HT1080 (cell line): ENCODE results near the gene ITGB8. TPM values are rescaled to one million over a fixed set of nuclear protein-coding genes. Genes with fewer than 3 reads are reported as not detected.
A peak's percentile ranks its signal among the peaks of the same experiment; 100 is the strongest.

Experiments used
- DNase-seq: peaks from one replicate; pipeline ENCODE4 v3.0.0-alpha.2; 2015; ENCODE audit warnings: low read depth
- total RNA-seq: library from RNA; depleted of rRNA; stranded (reverse); fragments of >200 nt; shearing (Covaris generic); gene quantifications from 2 replicates; pipeline ENCODE4 v1.2.3, GENCODE V29; 2014

ITGB8 gene
- total RNA-seq, 1 experiment from 2014 or later: 1.1 TPM

DNA sequence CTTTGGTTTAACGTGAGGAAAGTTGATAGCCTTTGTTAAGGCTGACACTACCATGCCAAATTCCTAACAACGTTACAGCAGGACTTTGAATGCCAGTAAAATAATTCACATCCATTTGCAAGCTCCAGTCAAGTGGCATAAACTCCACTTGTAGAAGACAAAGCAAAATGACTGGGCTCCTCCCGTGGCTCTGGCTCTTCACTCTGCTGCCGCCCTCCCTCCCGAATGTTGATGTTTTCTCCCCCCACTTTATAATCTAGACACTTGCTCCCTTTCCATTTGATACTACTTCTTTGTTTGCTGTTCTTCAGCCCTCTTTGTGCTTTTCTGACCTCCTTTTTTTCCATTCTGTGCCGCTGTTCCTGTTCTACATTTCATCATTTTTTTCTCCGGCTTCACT is 22.8 kb upstream of the ITGB8 start:
- no peak for DNase-seq

DNA sequence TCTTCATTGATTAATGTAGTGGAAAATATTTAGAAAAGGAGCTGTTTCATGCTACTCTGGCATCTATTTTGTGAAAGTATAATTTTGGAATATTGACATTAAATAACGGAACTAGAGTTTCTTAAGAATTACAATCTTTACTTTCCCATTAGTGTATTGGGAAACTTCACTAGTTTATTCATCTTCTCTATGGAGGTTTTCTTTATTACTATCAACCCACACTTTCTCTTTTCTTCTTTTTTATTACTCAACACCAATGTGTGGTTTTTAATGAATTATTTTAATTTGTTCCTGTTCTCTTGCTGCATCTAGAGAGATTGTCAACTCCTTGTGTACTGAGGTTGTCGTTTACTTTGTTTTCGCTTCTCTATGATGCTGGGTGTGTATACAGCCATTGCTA is 20.4 kb upstream of the ITGB8 start:
- no peak for DNase-seq

DNA sequence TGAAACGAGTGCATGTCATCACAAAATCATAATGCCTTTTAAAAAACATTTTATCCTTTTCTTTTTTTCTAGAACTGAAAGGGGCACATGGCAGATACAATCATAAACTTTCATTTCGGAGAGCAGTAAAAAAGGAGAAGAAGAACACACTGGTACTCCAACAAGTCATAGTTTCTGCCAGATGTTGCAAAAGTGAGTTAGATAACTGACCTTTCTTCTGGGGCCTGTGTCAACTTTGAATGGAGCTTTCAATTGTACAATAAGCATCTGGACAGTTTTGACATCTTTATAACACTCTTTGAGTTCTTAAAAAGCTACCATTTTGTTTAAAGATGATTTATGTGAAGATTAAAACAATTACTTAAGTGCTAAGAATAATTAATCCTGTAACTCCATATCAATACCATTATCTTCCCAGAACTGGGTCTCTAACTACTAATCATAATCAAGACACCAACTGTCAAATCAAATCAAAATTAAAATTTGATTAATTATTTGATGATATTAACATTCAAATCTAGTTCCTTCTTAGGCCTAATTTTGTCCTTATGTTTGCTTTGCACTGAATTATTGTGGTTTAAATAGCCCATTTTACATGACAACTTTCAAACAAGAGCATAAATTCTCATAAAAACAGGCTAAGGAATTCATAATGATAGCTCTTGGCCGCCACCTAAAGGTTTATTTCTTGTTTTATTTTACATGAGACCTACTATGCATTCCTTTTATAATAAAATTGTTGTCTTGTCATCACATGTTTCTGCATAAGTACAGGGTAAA is 19.5 kb upstream of the ITGB8 start:
- peak; percentile 61 for DNase-seq

DNA sequence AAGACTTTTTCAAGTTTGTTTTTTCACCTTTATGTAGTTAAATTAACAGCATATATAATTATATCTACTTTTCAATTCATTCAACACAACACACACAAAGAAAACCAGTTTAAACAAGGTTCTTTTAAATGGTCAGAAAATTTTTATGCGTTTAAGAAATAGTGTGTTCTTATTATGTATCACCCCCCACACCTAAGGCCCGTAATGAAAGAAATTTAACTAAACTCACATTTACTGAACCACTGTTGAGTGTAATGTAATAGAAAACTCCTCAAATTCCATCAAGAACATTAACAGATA is 19.0 kb upstream of the ITGB8 start:
- no peak for DNase-seq

DNA sequence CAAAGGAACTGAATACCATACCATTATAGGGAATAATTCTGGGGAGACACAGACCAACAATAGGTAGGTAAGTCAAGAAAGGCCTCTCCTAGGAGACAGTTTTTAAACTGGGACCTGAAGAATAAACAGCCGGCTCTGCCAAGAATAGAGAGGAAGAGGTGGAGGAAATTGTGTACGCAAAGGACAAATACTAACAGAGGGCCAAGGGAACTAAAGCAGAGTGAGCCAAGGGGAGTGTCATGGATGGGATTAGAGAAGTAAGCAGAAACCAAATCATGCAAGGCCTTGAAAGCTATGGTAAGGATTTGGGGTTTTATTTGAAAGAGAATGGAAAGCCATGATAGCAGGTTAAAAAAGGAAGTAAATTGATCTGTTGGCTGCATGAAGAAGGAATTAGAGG is 18.1 kb upstream of the ITGB8 start:
- DNase-seq: no peak

DNA sequence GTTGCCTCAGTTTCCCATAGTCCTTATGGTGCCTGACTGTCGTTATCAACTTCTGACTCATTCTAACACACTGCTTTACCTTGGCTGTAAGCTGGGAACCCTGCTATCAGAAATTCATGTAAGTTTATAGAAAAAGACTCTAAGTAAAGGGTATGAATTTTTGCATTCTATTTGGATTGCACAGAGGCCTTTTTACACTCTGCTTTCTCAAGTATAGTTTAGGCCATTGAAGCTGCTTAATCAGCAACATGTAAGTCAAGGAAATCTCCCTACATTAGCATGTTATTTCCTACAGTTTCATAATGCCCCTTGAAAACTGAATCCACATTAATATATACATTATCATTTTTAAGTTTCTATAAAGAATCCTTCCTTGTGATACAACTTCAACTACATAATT is 17.1 kb upstream of the ITGB8 start:
- DNase-seq: no peak

DNA sequence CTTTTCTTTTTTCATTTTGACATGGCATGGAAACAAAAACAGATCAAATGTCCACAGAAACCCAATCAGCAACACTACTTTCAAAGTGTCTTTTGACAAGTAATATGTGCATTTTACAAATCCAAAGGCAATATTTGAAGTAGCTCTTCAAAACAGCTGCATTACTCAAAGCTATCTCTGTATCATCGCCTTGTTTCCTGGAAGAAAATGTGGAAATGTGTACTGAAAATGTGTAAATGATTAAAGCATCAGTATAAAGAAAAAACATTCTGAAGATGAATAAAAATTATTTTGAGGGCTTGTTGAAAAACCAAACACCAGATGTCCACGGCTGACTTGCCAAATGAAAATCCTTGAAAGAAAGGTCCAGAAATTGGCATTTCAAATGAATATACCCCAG is 16.5 kb upstream of the ITGB8 start:
- DNase-seq: no peak

DNA sequence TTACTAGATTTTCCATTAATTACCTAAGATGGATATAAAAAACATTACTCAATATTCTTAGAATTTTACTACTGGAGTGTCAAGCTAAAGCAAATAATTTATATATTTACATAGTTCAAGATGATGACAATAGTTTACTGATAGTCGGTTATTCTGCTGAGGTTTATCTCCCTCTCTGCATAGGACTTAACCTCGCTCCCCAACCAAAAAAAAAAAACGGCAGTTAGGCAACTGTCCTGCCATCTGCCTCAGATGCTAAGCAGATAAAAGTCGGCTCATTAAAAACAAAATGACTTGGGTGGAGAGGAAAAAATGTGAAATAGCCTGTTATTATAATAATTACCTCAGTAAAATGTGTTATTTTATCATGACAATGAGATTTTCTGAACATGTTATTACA is 14.0 kb upstream of the ITGB8 start:
- DNase-seq: no peak

DNA sequence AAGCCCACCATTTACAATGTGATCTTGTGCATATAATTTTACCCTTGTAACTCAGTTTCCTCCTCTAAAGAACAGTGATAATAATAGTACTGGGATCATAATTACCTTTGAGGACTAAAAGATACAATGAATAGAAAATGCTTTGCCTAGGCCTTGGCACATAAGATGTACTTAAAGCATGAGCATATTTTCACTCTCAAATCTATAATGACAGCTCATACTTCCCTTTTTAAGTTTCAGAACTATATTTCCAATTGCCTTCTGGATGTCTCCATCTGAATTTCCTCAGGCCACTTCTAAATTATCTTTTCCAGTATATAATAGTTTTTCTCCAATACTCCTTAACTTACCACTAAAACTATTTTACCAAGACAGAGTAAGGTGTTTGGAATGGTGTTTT is 13.3 kb upstream of the ITGB8 start:
- DNase-seq: no peak

DNA sequence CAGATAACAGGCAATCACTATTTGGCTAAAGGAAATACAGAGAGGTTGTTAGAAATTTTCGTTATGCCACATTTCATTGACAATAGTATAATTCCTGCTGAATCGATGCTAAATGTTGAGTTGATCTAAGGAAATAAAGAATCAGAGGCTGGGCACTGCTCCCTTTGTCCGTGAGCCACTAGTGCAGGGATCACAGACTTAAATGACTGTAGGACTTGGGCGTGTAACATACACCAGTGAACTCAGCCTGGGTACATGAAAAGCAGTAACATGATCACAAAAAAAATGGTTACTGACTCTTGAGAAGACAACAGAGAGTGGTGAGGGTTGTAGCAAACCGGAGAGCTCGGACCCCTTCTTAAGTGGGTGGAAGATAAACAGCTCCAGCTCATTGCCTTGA is 11.8 kb upstream of the ITGB8 start:
- DNase-seq: no peak

DNA sequence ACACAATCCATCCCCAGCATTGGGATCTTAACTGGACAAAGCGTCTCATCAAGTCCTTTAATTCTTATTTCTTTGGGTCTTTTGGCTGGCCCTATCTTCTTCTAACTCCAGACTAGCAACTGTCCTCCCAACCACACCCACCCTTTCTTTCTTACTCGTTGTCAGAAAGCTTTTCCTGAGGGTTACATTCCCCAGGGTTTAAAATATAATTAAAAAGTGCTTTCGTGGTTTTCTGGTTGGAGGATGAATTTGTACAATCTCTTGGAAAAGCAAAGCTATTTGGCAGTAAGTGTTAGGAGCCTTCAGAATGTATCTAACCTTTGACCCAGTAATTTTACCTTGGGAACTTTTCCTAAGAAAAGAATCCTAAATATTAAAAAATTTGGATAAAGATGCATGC is 10.4 kb upstream of the ITGB8 start:
- no peak for DNase-seq

DNA sequence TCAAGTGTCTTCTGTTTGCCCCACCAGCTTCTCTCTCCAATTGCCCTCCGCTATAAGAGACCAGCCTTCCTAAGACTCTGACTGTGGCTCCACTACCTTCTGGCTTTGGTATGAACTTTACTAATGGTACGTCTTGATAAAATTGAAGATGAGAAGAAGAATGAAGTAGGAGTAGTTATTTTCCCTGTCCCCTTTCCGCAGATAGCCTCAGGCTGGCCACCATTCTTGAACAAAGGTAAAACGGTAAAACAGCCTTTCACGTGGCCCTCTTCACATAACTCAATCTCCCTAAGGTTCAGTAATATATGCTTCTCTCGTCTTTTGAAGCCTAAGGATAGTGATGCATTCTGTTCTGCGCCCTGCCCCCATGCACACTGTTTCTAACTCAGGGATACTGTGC is 9.9 kb upstream of the ITGB8 start:
- no peak for DNase-seq

DNA sequence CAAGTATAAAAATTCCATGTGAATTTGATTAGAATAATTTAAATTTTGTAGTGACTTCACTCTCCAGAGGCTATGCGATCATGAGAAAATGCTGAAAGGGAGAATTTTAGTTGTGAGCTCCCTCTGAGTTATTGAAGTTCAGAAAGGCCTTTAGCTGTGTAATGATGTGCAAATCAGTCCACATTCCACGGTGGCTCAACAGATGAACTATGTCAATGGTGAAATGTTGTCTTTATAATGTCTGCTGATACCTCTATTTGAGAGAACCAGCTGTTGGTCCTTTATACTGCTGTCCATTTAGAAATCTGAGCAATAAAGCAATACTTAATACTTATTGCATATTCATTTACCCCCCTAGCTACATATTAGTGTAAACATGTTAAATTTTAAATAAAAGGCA is 7.1 kb upstream of the ITGB8 start:
- DNase-seq: no peak

DNA sequence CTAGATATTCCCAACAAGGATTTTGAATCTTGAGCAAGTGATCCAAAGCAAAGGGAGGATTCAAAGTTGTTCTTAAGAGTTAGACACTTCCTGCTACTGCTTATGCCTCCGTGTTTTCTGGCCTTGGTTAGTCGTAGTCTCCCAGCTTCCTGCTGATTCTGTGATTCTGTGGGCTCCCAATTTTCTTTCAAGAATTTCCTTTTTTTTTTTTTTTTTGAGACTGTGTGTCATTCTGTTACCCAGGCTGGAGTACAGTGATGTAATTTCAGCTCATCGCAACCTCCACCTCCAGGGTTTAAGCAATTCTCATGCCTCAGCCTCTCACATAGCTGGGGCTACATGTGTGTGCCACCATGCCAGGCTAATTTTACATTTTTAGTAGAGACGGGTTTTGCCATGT is 4.4 kb upstream of the ITGB8 start:
- DNase-seq: no peak

DNA sequence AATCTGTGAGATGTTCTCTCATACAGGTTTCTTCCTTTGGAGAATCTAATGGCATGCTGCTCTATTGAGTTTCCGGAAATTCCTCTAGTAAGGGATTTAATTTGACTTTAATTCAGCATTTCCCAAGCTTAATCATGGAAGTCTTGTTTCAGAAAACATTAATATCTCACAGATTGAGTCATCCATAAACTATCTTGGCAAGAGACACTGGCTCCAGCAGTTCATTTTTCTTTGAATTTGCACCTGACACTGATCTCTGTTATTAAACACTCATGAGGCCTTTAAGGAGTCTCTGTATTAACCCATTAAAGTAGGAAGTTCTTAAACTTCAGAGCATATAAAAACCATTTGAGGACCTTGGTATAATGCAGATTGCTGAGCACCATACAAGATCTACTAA is 3.6 kb upstream of the ITGB8 start:
- DNase-seq: no peak

DNA sequence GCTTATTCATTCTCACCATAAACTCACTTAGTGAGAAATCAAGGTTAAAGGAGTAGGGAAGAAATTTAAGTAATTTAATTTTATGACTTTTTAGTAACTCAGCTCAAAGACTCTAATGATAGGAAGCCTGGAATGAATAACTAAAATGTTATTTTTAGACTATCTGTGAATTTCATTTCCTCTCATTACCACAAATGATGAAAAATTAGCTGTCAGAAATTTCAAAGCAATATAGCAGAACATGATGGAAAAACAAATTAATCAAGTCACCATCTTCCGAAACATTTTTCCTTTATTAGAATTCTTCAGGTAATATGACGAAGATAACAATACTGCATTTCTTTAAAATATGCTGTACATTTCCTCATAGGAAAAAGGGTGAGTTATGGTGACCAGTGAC is 2.7 kb upstream of the ITGB8 start:
- no peak for DNase-seq

DNA sequence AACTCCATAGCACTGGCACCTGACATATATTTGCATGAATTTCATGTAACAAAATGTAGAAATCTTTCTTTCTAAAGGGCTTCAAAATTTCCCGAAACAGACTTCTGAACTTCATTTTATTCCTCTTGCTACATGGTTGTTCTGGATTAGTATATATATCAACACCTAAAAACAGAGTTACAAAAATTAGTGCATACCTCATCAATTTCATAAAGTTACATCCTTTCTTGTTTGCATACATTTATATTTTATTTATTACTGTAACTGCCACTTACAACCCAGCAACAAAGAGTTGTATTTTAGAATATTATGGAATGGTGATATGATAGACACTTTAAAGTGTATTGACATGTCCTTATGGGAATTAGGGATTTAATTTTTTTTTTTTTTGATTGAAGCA is 2.0 kb upstream of the ITGB8 start:
- no peak for DNase-seq

DNA sequence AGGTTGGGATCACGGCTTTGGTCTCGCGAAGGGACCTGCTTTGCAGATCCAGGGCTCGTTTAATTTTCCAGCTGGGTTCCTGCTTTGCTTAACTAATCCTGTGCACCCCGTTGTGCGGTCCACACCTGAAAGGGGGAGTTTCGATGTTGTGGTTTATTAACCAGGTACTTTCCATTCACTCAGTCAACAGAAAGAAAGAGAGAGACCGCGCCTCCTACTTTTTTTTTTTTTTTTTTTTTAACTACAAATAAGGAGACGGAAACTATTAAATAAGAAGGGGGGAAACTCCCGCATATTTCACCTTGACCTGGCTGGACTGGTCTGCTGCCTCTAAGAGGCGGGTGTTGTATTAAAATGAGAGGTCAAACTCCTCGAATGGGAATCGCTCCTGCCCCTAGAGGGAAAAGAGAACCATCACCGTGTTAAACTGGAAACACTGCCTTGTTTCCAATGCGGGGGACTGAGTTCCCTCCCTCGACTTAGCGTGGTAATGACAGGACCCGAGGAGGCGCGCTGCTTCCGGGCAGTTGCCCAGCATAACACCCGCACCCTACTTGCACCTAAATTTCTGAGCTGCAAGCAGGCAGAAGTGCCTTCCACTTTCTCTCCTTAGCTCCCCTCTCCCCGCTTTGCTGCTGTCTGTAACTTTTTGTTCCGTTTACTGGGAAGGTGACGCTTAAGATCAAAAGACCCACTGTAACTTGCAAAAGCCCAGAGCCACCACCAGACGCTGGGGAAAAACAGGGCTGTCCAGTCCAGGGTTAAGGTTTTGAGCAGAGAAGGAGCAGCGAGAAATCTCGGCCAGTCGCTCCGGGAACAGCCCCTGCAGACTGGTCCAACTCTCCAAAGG is 1.1 kb upstream of the ITGB8 start:
- DNase-seq: peak; percentile 73

DNA sequence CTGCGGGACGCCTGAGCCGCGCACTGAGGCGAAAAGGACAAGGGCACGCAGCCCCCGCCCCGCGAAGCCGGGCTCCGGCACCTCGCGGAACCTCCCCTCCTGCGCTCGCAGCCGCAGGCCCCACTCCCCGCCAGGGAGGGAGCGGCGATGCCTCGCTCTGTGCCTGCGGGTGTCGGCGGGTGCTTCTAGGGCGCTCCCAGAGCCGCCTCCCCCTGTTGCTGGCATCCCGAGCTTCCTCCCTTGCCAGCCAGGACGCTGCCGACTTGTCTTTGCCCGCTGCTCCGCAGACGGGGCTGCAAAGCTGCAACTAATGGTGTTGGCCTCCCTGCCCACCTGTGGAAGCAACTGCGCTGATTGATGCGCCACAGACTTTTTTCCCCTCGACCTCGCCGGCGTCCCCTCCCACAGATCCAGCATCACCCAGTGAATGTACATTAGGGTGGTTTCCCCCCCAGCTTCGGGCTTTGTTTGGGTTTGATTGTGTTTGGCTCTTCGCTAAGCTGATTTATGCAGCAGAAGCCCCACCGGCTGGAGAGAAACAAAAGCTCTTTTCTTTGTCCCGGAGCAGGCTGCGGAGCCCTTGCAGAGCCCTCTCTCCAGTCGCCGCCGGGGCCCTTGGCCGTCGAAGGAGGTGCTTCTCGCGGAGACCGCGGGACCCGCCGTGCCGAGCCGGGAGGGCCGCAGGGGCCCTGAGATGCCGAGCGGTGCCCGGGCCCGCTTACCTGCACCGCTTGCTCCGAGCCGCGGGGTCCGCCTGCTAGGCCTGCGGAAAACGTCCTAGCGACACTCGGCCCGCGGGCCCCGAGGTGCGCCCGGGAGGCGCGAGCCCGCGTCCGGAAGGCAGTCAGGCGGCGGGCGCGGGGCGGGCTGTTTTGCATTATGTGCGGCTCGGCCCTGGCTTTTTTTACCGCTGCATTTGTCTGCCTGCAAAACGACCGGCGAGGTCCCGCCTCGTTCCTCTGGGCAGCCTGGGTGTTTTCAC is 519 bp downstream of the ITGB8 start:
- peak; percentile 35 for DNase-seq

DNA sequence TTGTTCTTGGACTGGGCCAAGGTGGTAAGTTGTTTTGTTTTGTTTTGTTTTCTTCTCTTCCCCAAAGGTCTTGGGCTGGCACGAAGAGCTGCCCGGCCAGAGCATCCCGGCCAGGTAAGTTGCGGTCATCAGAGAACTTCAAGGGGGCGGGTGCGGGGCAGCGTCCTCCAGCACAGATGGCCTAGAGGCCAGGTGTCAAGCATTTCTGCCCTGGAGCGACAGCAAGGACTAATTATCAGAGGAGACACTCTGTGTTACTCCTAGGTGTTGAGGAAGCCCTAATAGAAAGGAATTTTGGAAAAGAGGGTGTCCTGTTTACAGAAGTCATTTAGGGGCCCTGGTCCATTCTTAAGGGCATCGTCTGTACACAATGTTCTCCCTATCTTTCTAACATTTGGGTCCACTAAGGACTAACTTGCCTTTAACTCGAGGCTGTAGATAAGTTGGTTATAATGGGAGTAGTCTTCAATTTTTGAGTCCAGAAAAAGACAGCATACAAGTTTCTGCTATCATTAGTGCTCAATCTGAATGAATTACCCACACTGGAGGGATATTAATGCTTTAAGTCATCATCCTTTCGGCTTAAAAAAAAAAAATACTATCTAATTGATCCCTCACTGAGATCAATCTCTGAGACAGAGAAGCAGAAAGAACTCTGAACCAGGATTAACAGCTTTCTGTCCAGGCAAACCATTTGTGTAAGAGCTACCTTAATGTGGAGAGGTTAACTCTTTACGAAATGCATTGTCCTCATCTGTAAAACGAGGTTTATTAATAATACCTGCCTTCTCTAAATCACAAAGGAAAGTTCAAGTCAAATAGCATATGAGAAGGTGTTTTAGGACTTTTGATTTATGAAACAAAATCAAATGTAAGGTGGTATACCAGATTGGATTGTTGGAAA is 1.5 kb downstream of the ITGB8 start:
- DNase-seq: no peak

DNA sequence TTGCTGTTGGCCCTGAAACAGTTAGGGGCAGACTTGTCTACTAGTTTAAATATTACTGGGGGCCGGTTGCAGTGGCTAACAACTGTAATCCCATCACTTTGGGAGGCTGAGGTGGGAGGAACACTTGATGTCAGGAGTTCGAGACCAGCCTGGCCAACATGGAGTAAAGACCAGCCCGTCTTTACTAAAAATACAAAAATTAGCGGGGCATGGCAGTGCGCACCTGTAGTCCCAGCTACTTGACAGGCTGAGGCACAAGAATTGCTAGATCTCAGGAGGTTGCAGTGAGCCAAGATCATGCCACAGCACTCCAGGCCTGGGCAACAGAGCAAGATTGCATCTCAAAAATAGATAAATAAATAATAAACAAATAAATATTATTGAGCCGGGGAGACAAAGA is 7.6 kb downstream of the ITGB8 start:
- no peak for DNase-seq
